ENCODE data around the gene HYCC1.
"Not testable (repeated sequence)": the region's sequence is repeated elsewhere in the genome, so short reads cannot be mapped to it uniquely, and the experiment has no call there.

HYCC1 gene

DNA sequence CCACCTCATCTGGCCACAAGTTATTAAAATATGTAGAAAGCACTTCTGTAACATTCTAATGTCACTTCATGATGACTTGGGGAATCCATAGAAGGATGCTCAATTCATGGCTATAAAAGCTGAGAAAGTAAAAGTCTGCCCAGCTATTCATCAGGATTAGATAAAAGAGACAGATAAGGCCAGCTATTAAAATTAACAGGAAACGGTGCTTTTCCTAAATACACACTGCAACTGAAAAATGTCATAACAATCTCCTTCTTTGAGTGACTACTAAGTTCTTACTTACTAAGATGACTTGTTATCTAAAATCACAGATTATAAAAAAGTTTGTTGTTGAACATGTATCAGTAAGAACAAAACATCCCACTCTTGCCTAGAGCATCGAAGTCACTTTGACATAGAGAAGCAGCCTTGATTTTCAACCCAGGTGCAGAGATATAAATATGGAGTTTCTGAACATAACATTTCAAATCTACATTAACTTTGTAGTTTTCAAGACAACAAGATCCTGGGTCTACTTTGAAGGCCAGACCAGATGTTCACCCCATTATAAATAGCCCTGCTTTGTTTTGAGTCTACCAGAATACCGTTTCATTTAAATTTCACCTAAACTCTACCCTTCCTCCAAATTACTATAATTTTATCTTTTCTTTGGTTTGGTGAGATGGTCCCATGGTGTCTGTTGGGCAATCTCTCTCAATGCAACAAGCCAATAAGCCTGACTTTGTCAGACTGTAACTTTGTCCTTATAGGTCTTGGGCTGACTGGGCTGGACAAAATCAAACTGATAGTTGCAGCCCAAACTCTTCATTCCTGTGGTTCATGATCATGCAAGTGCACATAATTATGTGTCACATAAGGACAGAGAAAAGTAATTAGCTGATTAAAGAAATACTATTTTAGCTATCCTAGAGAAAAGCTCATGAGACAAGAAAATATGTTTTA lies 24.0 kb downstream of the HYCC1 start:
- in situ Hi-C loops (cut with HindIII; ENCODE audit: low sequenced_read_pairs), result no loop called here

DNA sequence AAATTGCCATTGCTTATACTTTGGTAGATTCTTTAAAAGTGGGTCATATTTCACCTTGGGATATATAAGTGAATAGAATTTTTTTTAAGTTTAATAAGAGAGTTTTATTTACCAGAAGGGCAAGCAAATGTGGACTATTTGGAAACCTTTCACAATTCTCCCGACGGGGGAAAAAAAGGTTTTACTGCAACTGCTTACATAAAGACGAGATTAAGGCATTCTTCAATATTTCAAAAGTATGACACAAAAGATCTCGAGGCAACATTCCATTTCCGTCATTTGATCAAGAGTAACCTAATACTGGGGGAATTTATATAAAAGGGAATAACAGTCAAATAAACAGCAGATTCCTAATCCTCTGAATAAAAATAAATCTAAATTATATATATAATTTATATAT lies 28.5 kb downstream of the HYCC1 start:
- in situ Hi-C loops (cut with HindIII; ENCODE audit: low sequenced_read_pairs), result no loop called here

DNA sequence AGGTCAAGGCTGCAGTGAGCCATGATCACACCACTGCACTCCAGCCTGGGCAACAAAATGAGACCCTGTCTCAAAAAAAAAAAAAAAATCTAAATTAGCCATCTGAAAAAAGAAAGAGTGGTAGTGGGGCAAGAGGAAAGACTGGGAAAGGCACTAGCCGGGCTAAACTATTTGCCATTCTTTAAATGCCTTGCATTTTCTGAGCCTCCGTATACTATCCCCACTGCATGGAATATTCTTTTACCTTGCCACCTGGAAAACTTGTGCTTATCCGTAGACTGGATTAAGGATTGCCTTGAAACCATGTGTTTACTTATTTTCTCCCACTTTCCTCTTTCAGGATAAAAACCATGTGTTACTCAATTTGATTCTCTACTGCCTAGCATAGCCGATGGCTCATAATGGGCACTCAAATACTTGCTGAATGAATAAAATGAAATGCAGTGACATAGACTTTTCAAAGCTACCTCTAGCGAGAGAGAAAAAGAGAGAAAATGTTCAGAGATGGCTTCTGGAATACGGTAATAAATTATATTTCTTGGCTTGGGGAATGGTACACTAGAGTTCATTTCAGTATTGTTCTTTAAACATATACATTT lies 30.6 kb downstream of the HYCC1 start:
- in situ Hi-C loops (cut with HindIII; ENCODE audit: low sequenced_read_pairs), result no loop called here

DNA sequence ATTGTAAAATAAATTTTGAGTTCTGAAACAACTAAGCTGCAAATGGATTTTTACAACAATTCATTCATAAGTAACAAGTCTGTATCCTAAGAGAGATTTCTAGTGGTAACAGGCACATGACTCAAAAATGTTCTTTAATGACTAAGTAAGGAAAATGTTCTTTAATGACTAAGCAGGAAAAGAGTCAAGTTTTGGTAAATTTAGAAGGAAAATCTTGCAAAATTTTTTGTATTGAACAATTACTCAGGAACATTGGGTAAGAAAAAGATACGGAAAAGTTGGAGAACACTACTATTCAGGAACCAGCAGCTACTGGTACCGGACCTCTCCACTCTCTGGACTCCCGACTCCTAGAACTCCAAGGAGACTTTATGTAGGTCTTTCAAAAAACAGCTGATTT lies 33.5 kb downstream of the HYCC1 start:
- in situ Hi-C loops (cut with HindIII; ENCODE audit: low sequenced_read_pairs), result no loop called here

DNA sequence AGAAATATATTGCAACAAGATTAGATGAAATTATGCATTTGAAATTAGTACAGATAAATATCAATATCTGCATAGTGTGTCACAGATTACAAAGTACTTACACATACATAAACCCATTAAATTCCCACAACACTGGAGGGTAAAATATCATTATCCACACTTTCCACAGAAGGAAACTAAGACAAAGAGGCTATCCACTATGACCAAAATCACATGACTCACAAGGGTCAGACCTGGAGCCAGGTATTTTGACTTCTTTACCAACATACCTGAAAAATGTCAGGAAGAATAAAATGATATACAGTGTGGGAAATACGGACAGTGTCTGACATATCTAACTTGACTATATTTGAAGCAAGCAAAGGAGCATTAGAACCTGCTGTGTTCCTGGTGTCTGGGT lies 34.1 kb downstream of the HYCC1 start:
- in situ Hi-C loops (cut with HindIII; ENCODE audit: low sequenced_read_pairs), result no loop called here

DNA sequence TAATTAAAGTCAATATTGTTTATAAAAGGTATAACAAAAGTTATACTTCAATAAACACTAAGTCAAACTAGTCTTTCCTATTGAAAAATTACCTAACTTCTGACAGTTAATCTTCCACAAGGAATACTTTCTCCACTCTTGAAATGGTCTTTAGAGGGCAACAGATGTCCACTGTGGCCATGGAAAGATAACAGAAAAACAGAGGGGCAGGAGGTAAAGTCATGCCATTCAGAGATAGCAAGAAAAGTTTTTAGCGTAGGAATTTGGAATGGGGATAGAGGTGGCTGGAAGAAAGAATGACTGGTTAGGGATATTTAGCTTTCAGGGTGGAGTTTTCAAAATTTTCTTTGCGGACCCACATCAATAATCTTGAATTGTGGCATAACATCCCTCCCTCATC lies 34.7 kb downstream of the HYCC1 start:
- in situ Hi-C loops (cut with HindIII; ENCODE audit: low sequenced_read_pairs), result no loop called here

DNA sequence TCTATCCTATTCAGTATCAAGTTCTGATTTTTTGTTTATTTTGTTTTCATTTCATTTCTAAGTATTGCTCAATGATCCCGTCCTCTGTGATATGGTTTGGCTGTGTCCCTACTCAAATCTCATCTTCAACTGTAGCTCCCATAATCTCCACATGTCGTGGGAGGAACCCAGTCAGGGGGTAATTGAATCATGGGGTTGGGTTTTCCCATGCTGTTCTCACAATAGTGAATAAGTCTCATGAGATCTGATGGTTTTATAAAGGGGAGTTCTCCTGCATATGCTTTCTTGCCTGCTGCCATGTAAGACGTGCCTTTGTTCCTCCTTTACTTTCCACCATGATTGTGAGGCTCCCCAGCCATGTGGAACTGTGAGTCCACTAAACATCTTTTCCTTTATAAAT lies 39.3 kb downstream of the HYCC1 start:
- in situ Hi-C loops (cut with HindIII; ENCODE audit: low sequenced_read_pairs), result not testable (repeated sequence)

DNA sequence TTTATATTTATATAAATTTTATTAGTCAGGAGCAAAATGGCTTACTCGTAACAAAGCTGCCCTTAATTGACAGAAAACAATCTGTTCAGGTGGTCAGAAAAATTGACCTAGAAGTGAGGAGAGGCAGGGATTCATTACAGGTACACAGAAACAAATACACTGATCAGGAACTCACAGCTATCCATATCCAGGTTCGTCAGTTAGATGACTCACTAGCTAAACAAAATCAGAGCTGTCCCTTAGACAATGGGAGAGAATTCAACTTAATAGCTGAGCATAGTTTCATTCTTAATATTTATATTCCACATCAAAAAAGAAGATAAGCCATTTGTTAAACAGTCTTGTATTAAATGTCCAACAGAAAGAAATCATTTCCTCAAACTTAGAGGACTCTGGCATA lies 41.7 kb downstream of the HYCC1 start:
- in situ Hi-C loops (cut with HindIII; ENCODE audit: low sequenced_read_pairs), result no loop called here

DNA sequence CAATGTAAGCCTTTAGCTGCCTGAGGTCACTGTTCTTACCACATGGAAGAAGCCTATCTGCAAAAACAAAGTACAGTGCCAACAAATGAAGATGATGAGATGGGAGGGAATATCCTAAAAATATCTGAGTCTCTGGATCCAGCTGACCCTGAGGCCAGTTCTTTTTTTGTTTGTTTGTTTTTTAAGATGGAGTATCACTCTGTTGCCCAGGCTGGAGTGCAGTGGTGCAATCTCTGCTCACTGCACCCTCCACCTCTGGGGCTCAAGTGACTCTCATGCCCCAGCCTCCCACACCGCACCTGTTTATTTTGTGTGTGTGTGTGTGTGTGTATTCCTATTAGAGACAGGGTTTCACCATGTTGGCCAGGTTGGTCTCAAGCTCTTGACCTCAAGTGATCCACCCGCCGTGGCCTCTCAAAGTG lies 44.9 kb downstream of the HYCC1 start:
- in situ Hi-C loops (cut with HindIII; ENCODE audit: low sequenced_read_pairs), result no loop called here

All from DLD1 (cell line).